Activated naive CD4-positive, alpha-beta T cell treated with anti-CD3 and anti-CD28 coated beads, Interleukin-2, amount 50 U/mL, for 72 hours (primary cell): ENCODE data around the gene SPATA18. TPM values are rescaled to one million over a fixed set of nuclear protein-coding genes. Genes with fewer than 3 reads are reported as not detected.
"Not testable (repeated sequence)": the region's sequence is repeated elsewhere in the genome, so short reads cannot be mapped to it uniquely, and the experiment has no call there.

Experiments used
- ATAC-seq, 2 donors: fragments of 150-1000 bp; cut with Tn5 transposase; 2 replicates each; pipeline ENCODE4 v1.10.0; 2021; ENCODE audit warnings: mild to moderate bottlenecking in 2 of 2, moderate library complexity in 2 of 2
- DNase-seq, 2 donors: peaks; one replicate each; pipeline ENCODE4 v3.0.0; 2021 to 2022; ENCODE audit warnings: low spot score in 2 of 2
- H3K27ac Mint-ChIP-seq, 2 donors: one replicate each; pipeline ENCODE4 v1.8.0; 2022; ENCODE audit warnings: mild to moderate bottlenecking in 2 of 2, mixed read lengths in 2 of 2
- H3K36me3 Mint-ChIP-seq, 2 donors: one replicate each; pipeline ENCODE4 v1.8.0; 2022; ENCODE audit warnings: mixed read lengths in 2 of 2
- H3K9me3 Mint-ChIP-seq, 2 donors: one replicate each; pipeline ENCODE4 v1.8.0; 2022; ENCODE audit warnings: mixed read lengths in 2 of 2
- total RNA-seq, 2 donors: library from RNA; stranded (reverse); gene quantifications; one replicate each; pipeline ENCODE4 v1.2.3, GENCODE V29; 2022

SPATA18 gene
- total RNA-seq, 2 donors from 2014 or later, result 0.21 to 0.30 TPM

DNA sequence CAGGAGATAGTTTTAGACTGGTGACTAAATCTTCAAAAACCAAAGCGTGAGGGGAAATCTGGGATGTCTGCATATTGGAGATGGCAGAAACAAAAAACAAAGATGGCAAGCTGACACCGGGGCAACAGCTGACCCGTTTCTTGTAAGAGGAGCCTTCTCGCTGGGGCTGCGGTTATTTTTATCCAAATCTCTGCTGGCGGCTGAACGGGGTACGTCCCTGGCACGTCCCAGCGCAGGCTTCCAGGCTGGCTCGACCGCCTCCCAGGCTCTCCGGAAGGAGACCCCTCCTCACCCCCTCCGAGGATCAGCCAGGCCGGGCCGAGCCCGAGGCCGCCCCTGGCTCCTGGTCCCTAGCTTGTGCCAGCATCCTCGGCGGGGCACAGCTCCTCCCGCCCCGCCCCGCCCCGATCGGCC, 13.4 kb upstream of the SPATA18 start:
- ATAC-seq, result peak; percentile 60 to 72
- peak in 1 of 2 donors; percentile 17 for DNase-seq

DNA sequence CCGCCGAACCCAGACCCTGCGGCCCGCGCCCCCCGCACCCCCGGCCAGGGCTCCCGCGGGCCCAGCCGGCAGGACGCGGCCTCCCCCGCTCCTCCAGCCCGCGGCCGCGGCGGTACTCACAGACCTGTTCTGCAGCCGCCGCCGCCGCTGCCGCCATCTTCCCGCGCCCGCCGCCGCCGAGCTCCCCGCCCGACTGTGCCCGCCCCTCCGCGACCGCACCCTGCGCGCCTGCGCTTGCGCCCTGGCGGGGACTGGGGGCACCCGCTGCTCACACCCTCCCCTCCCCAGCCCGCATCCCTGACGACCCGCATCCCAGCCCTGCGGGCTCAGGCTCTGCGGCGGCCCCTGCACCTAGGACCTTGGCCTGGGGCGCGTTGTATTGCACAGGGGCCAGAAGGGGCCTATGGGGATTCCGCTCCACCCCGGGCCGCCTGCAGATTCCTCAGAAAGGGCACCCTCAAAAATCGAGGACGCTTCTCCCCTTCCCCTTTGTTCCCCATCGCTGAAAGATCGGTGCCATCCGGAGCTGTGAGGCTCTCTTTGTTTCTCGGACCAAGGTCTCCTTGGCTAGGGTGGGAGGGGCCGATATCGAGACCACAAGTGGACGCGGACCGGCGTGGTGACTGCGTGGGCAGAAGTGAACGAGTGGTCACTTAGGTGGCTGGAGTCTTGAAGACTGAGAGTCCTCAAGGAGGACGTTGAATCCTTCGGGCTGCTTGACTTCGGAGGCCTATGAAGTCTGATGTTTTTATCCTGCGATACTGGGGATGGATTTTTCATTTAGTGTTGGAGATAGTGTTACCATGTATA, 12.8 kb upstream of the SPATA18 start, which contains the start of gene SGCB:
TSS of gene SGCB (minus strand) at position 197 of the 810 bp plus-strand sequence. CDS start at position 157, 40 bp downstream.
- peak within 1 kb of the TSS; percentile 83 to 86 for H3K27ac Mint-ChIP-seq
- peak; percentile 94 to 97 for ATAC-seq
- peak; percentile 70 to 77 for DNase-seq
- no peaks in the 10 kb centered on the region for H3K9me3 Mint-ChIP-seq
- peaks cover 0 to 5% of the 10 kb centered on the region in 2 donors for H3K36me3 Mint-ChIP-seq

More for the DNA sequence above, 13.4 kb upstream of the SPATA18 start:
- Mint-ChIP-seq H3K9me3 (no peaks in the 10 kb centered on the region), H3K27ac (peak overlapping the region; percentile 83 to 86), H3K36me3 (peaks cover 0 to 5% of the 10 kb centered on the region in 2 donors)

DNA sequence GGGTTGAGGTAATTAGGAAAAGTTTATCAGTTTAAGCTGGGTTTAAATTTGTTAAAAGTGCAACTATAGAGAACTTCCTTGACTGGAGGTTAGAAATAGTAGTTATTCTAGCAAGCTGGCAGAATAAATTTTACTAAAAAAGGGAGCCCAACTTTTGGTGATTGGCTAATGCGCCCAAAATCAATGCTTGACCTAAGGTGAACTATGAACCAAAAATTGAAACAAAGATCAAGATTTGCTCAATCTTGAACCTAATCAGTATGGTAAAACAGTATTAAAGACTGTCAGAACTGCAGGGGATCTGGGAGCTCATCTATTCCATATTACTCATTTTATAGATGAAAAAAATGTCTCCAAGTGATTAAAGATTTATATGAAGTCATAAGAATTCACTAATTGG, 6.1 kb upstream of the SPATA18 start:
- Mint-ChIP-seq H3K9me3 (no peaks in the 10 kb centered on the region), H3K27ac (no peak overlapping the region), H3K36me3 (no peaks in the 10 kb centered on the region)
- ATAC-seq (no peak), DNase-seq (no peak)

DNA sequence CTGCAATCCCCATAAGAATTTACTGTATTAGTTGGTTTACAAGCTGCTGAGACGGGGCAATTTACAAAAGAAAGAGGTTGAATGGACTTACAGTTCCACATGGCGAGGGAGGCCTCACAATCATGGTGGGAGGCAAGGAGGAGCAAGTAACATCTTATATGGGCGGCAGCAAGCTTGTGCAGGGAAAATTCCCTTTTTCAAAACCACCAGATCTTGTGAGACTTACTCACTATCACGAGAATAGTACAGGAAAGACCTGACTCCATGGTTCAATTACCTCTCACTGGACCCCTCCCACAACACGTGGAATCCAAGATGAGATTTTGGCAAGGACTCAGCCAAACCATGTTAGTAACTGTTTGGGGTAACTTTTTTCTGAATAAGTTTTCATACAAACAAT, 1.8 kb upstream of the SPATA18 start:
- Mint-ChIP-seq H3K27ac (no peak overlapping the region), H3K9me3 (no peaks in the 10 kb centered on the region), H3K36me3 (peaks cover 0 to 22% of the 10 kb centered on the region in 2 donors)
- ATAC-seq (no peak), DNase-seq (no peak)

DNA sequence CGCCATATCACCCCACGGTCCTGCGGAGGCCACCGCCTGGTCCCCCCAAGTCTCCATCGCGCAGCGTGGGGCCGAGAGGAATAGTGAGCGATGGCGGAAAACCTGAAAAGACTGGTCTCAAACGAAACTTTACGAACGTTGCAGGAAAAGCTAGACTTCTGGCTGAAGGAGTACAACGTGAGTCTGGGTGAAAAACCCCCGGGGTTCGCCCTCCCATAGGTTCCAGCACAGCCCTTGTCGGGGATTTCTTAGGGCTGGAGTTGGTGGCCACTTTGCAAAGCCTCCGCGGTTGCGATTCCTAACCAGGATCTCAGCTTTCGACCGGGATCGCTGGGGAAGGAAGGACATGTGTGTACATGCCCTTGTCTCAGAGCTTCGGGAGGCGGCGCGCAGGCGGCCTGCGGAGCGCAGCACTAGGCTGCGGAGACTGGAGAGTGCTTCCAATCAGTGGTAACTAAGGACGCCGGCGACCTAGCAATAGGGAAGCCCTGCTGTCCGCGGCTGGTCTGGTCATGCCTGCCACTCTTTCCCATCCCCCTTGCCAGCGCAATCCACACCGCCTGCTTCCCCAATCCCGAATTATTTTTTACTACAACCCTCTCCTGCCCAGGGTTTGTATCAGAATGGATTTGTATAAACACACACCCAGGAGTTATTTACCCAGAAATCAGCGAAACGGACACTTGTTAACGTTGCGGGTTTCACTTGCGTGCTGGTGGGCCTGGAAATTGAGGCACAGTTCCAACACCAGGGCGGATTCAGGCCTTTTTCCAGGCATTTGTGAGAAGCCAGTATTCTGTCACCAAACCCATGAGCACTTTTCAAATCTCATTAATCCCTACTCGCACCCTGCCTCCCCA, 741 bp downstream of the SPATA18 start:
- peaks cover 0 to 22% of the 10 kb centered on the region in 2 donors for H3K36me3 Mint-ChIP-seq
- H3K27ac Mint-ChIP-seq, result no peak overlapping the region
- no peak for DNase-seq
- no peaks in the 10 kb centered on the region for H3K9me3 Mint-ChIP-seq
- ATAC-seq, result peak; percentile 56 to 67

DNA sequence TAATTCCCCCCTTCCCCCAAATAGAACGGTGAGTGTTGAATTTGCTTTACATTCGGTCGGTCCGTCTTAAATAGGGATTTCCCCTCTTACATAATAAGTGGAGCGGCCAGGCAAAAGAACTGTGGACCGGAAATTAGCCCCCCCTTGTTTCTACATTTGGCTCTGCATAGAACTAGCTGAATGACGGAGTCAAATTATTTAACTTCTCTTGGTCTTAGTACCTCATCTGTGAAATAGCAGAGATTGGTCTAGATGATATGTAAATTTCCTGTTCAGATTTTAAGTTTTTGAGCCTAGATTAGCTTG, 1.3 kb downstream of the SPATA18 start:
- Mint-ChIP-seq H3K9me3 (no peaks in the 10 kb centered on the region), H3K27ac (no peak overlapping the region), H3K36me3 (peaks cover 0 to 22% of the 10 kb centered on the region in 2 donors)
- no peak for DNase-seq
- ATAC-seq, result no peak

DNA sequence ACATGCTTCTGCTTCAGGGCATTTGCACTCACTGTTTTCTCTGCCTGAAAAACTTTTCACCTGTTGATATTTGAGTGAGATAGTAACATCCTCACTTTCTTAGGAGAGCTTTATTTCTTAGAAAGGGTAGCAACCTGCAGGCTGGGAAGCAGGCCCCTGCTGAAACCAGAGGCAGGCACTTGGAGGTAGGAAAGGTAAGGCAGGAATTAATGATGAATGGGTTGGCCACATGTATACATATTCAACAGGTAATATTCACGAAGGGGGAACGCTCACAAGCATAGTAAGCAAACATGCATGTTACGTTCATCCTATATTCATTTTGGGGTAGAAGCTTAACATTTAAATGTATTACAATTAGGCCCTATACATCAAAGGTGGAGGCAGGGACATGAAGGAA, 3.1 kb downstream of the SPATA18 start:
- no peak for ATAC-seq
- no peaks in the 10 kb centered on the region for H3K9me3 Mint-ChIP-seq

DNA sequence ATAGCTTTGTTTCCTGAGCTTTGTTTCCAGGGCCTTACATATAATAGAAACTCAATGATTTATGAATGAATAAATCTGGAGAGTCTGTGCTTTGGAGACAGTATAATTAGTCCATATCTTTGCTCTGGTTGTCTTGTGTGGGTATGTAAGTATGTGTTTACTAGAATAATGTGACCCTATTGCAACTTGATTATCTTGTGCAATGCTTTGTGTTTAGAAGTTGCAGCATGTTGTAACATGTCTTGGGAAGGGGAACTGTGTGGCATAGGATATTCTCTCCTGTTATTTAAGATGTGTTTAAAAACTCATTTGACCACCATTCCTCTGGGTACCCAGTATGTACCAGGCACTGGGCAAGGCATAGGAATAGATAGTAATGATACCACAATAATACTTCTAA, 6.1 kb downstream of the SPATA18 start:
- no peak for ATAC-seq
- Mint-ChIP-seq H3K27ac (no peak overlapping the region), H3K9me3 (no peaks in the 10 kb centered on the region), H3K36me3 (peaks cover 0 to 18% of the 10 kb centered on the region in 2 donors)
- no peak for DNase-seq

More for the DNA sequence above, 3.1 kb downstream of the SPATA18 start:
- no peak overlapping the region for H3K27ac Mint-ChIP-seq
- no peak for DNase-seq
- H3K36me3 Mint-ChIP-seq, result peaks cover 0 to 22% of the 10 kb centered on the region in 2 donors

DNA sequence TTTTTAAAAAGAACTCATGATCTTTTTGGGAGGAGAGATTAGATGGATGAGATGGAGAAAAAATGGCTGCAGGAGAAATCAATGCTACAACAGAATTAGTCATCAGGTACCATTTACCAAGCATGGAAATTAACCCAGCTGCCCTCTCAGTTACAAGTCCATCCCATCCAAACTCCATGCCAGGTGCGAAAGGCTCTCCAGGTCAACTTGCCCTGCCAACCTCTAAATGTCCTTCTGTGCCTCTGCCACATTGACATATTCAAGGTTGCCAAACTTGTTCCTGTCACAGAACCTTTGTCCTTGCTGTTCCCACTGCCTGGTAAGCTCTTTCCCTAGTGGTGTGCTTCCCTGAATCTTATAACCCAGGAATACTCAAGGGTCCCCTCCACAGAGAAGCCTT, 7.2 kb downstream of the SPATA18 start:
- no peak for ATAC-seq
- no peaks in the 10 kb centered on the region for H3K9me3 Mint-ChIP-seq
- H3K36me3 Mint-ChIP-seq, result peaks cover 0 to 8% of the 10 kb centered on the region in 2 donors
- H3K27ac Mint-ChIP-seq, result no peak overlapping the region
- DNase-seq, result no peak

DNA sequence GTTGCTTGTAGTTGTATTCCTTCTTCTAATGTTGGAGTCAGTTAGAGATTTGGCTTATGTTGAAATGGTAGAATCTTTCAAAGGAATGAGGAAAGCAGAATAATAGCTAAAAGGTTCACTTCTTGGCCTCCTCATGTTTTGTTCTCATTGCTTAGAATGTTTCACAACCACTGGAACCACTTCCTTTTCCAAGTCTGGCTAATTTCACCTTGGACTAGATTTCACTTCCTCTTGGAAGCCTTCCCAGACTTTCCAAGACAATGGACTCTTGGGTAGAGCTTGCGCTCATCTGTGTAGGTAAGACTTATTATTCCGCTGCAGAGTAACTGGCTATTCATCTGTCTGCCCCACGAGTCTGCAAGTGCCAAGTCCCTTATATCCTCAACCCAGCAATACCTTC, 8.3 kb downstream of the SPATA18 start:
- H3K36me3 Mint-ChIP-seq, result no peaks in the 10 kb centered on the region
- no peak overlapping the region for H3K27ac Mint-ChIP-seq
- DNase-seq (no peak), ATAC-seq (no peak)
- no peaks in the 10 kb centered on the region for H3K9me3 Mint-ChIP-seq

DNA sequence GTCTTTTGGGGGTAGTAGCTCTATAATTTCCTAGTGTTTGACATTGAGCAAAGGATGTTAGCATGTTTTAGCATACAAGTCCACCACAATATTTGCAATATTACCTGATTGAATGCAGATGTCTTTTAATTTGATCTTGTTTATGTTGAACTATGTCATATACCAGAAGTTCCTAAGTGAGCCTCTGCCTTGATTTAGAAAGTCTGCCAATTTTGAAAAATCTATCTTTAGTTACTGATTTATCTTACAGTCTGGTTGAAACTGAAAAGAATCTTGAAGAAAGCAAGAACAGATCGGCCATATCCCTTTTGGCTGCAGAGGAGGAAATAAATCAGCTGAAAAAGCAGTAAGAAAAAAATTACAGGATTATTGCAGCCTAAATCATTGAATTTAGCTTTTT, 18.5 kb downstream of the SPATA18 start:
- DNase-seq (no peak), ATAC-seq (no peak)
- H3K36me3 Mint-ChIP-seq, result peaks cover 0 to 6% of the 10 kb centered on the region in 2 donors
- H3K9me3 Mint-ChIP-seq, result peaks cover 5 to 6% of the 10 kb centered on the region in 2 donors
- H3K27ac Mint-ChIP-seq, result no peak overlapping the region

DNA sequence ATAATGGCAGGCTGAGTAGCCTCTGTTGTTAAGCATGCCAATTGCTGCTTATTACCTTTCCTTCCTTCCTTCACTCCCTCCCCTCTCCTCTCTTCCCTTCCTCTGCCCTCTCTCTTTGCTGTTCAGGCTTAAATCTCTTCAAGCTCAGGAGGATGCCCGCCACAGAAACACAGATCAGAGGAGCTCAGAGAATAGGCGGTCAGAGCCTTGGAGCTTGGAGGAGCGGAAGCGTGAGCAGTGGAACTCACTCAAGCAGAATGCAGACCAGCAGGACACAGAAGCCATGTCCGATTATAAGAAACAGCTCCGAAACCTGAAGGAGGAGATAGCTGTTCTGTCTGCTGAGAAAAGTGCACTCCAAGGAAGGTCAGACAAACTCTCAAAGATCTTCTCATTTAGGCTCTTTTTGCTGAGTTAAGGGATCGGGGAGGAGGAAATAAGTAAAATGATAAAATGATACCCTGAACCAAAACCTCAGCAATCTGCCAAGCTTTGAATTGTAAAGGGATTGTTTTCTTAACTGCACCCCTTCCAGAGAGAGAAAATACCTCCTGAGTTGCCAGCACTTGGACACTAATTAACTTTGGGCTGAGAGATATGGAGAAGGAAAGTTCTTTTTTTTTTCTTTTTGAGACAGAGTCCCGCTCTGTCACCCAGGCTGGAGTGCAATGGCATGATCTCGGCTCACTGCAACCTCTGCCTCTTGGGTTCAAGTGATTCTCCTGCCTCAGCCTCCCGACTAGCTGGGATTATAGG, 20.9 kb downstream of the SPATA18 start:
- DNase-seq (no peak), ATAC-seq (no peak)
- H3K36me3 Mint-ChIP-seq, result peaks cover 0 to 6% of the 10 kb centered on the region in 2 donors
- H3K9me3 Mint-ChIP-seq, result peaks cover 5 to 6% of the 10 kb centered on the region in 2 donors
- H3K27ac Mint-ChIP-seq, result no peak overlapping the region

DNA sequence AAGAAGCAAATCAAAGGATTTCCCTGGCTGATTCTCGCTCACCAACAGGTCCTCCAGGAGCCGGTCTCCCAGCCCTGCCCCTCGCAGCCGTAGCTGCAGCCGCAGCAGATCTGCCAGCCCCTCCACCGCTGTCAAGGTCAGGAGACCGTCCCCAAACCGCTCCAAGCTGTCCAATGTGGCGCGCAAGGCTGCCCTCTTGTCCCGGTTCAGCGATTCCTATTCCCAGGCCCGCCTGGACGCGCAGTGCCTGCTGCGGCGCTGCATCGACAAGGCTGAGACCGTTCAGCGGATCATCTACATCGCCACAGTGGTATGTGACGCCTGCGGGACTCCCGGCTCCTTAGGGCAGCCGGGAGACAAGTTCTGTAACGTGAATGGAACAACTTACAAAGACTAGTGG, 25.6 kb downstream of the SPATA18 start:
- H3K27ac Mint-ChIP-seq, result no peak overlapping the region
- no peaks in the 10 kb centered on the region for H3K36me3 Mint-ChIP-seq
- no peaks in the 10 kb centered on the region for H3K9me3 Mint-ChIP-seq
- DNase-seq, result no peak
- ATAC-seq, result no peak

DNA sequence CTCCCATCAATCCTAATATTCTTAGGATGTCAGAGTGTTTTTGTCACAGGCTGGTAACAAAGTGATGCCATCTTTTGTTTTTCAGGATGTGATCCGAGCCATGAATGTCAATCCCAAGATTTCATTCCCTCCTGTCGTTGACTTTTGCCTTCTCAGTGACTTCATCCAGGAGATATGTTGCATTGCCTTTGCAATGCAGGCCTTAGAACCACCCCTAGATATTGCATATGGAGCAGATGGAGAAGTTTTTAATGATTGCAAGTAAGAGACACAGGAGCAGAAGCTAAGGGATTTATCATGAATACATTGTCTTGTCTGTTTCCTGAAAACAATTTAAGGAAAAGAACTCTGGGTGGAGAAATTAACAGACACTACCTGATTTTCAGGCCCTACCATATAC, 28.6 kb downstream of the SPATA18 start:
- DNase-seq (no peak), ATAC-seq (no peak)
- H3K27ac Mint-ChIP-seq, result no peak overlapping the region
- H3K36me3 Mint-ChIP-seq, result no peaks in the 10 kb centered on the region
- no peaks in the 10 kb centered on the region for H3K9me3 Mint-ChIP-seq

DNA sequence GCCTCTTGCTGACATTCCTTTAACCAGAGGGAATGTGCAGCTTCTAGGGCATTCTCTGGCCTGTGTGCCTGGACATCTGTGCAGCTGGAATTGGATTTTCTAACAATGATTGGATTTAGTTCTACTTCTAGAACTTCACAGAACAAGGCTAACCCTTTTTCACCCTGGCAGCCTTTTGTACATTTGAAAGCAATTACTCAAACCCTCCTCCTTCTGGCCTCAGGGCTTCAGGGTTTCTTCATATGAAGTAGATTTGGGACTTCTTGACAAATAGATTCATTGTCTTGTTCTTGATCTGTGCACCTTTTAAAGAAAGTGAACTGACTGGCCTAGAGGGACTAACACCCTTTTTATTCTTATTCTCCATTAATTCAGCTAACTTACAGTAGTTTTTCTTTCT, 30.1 kb downstream of the SPATA18 start:
- no peaks in the 10 kb centered on the region for H3K36me3 Mint-ChIP-seq
- ATAC-seq (no peak), DNase-seq (no peak)
- no peaks in the 10 kb centered on the region for H3K9me3 Mint-ChIP-seq
- H3K27ac Mint-ChIP-seq, result no peak overlapping the region

DNA sequence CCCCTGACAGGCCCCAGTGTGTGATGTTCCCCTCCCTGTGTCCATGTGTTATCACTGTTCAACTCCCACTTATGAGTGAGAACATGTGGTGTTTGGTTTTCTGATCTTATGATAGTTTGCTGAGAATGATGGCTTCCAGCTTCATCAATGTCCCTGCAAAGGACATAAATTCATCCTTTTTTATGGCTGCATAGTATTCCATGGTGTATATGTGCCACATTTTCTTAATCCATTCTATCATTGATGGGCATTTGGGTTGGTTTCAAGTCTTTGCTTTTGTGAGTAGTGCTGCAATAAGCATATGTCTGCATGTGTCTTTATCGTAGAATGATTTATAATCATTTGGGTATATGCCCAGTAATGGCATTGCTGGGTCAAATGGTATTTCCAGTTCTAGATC, 35.3 kb downstream of the SPATA18 start:
- not testable (repeated sequence) for ATAC-seq, H3K9me3 Mint-ChIP-seq, H3K36me3 Mint-ChIP-seq, H3K27ac Mint-ChIP-seq, DNase-seq

DNA sequence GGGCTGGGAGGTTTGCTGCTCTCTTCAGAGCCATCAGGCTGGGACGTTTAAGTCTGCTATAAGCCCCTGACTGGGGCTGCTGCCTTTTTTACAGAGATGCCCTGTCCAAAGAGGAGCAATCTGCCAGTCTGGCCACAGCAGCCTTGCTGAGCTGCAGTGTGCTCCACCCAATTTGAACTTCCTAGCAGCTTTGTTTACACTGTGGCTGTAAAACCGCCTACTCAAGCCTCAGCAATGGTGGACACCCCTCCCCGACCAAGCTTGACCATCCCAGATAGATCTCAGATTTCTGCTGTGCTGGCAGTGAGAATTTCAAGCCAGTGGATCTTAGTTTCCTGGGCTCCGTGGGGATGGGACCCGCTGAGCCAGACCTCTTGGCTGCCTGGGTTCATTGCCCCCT, 40.7 kb downstream of the SPATA18 start:
- Mint-ChIP-seq H3K9me3 (peaks cover 0 to 3% of the 10 kb centered on the region in 2 donors), H3K27ac (no peak overlapping the region), H3K36me3 (no peaks in the 10 kb centered on the region)
- DNase-seq (no peak), ATAC-seq (no peak)
